ENCODE data around the gene GFM2. TPM values are rescaled to one million over a fixed set of nuclear protein-coding genes. Genes with fewer than 3 reads are reported as not detected.

Gene GFM2
- total and polyA plus RNA-seq, 2 of the 13 experiments (the other 11 are each of a cell fraction or from before 2014, with no cell fraction given), result 22.0 to 41.6 TPM

GRCh38 chr5:74684900-74685851 is 81.7 kb downstream of the GFM2 start, which contains the start of gene HEXB (continued):
- TF ChIP-seq KDM4B (CRISPR knock-in tag; IDR thresholded peaks at IDR 0.05), result no peak
- no peak for TF ChIP-seq GPN1 (CRISPR knock-in tag; IDR thresholded peaks at IDR 0.05; ENCODE audit: borderline replicate concordance)
- TF ChIP-seq ZNF142 (CRISPR knock-in tag; IDR thresholded peaks at IDR 0.05), result no peak
- no peak for TF ChIP-seq ZNF512B (CRISPR knock-in tag; IDR thresholded peaks at IDR 0.05; ENCODE audit: borderline replicate concordance)
- TF ChIP-seq ZNF615 (CRISPR knock-in tag; IDR thresholded peaks at IDR 0.05; ENCODE audit: borderline replicate concordance), result no peak
- no peak for TF ChIP-seq ONECUT2 (CRISPR knock-in tag; IDR thresholded peaks at IDR 0.05)
- 0 out of 2 replicates have a peak, but pooled peaks have one; percentile 47 for TF ChIP-seq ZNF564 (CRISPR knock-in tag; IDR thresholded peaks at IDR 0.05)
- TF ChIP-seq ETV5 (CRISPR knock-in tag; IDR thresholded peaks at IDR 0.05; ENCODE audit: borderline replicate concordance), result peak; percentile 62
- TF ChIP-seq KLF13 (CRISPR knock-in tag; IDR thresholded peaks at IDR 0.05), result no peak
- TF ChIP-seq ZNF709 (CRISPR knock-in tag; IDR thresholded peaks at IDR 0.05), result no peak
- no peak for TF ChIP-seq RBAK (CRISPR knock-in tag; IDR thresholded peaks at IDR 0.05)
- no peak for TF ChIP-seq ARNT (IDR thresholded peaks at IDR 0.05)
- TF ChIP-seq ELK4 (CRISPR knock-in tag; IDR thresholded peaks at IDR 0.05; ENCODE audit: borderline replicate concordance), result no peak
- TF ChIP-seq HES4 (CRISPR knock-in tag; IDR thresholded peaks at IDR 0.05; ENCODE audit: borderline replicate concordance), result no peak
- no peak for TF ChIP-seq ATF7 (IDR thresholded peaks at IDR 0.05)
- TF ChIP-seq ATF7 (CRISPR knock-in tag; IDR thresholded peaks at IDR 0.05), result no peak
- TF ChIP-seq ZNF232 (CRISPR knock-in tag; IDR thresholded peaks at IDR 0.05; ENCODE audit: borderline replicate concordance), result 0 out of 2 replicates have a peak, but pooled peaks have one; percentile 42
- no peak for TF ChIP-seq THAP8 (CRISPR knock-in tag; IDR thresholded peaks at IDR 0.05; ENCODE audit: borderline replicate concordance)
- TF ChIP-seq NR2F2 (IDR thresholded peaks at IDR 0.05; ENCODE audit: borderline replicate concordance, low read depth), result no peak
